HAP-1 (cell line): ENCODE data around the gene FILIP1L.

ENCODE experiments used
- DNase-seq, 2 experiments: peaks; one replicate each; pipeline ENCODE4 v3.0.0-alpha.2; 2016 to 2020; ENCODE audit warnings: low spot score in 2 of 2
- H3K27me3 ChIP-seq: fragments of 250-450 bp; sonication (Bioruptor Pico); 2 replicates; pipeline ENCODE4 v1.5.1; 2020; ENCODE audit warnings: low read depth, mild to moderate bottlenecking, moderate library complexity
- H3K36me3 ChIP-seq: fragments of 250-450 bp; sonication (Bioruptor Pico); replicated peaks from 2 replicates; pipeline ENCODE4 v1.5.1; 2020; ENCODE audit warnings: mild to moderate bottlenecking
- H3K4me1 ChIP-seq: fragments of 250-450 bp; sonication (Bioruptor Pico); 2 replicates; pipeline ENCODE4 v1.5.1; 2020; ENCODE audit warnings: mild to moderate bottlenecking
- H3K4me3 ChIP-seq: fragments of 250-450 bp; sonication (Bioruptor Pico); 2 replicates; pipeline ENCODE4 v1.5.1; 2020; ENCODE audit warnings: mild to moderate bottlenecking, moderate library complexity
- H3K9me3 ChIP-seq: fragments of 250-450 bp; sonication (Bioruptor Pico); 2 replicates; pipeline ENCODE4 v1.5.1; 2020; ENCODE audit warnings: mild to moderate bottlenecking, moderate library complexity
- in situ Hi-C: fragments of 300-500 bp; cut with MboI; formaldehyde crosslinking; loops from 3 replicates; pipeline ENCODE4 v1.14.3; 2020; ENCODE audit warnings: low sequenced_read_pairs, inconsistent platforms, mixed read lengths

FILIP1L gene

GRCh38 chr3:99872923-99873254 lies 241.4 kb downstream of the FILIP1L start:
- H3K36me3 ChIP-seq: no peaks in the 10 kb centered on the region
- in situ Hi-C loops: no loop called here
- no peak overlapping the region for H3K4me3 ChIP-seq

DNA sequence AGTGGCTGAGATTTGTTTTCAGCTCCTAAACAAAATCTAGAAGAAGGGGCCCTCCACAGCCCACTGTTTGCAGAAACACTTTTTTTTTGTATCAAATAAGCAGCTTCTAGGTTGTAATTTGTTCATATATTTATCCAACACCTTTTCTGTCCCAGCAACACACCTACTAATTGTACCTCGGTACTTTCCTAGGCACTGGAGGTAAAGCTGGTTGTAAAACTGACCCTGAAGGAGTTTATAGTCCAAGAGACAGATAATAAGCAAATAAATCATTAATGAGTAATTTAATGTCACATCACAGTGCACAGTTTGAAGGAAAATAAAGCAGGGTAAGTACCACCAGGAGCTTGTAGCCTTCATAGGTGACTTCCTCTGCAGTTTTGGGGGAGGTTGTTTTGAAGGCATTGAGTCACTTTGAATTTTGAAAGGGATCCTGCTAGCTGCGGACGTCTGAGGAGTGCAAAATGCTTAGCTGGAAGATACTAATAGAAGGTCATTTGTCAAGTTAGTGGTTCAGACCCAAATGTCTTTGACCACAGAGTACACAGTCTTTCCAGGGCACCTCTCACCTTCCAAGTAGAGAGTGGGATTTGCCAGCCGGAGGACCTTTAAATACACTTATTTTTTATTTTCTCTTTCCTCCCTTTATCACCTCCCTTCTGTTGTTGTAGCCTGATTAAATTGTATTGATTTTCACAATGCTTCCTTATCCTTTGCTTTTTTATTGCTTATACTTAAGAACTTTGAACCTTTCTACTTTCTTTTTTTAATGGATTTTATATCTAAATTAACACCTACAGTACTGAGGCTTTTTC lies 242.9 kb downstream of the FILIP1L start:
- peaks cover 13% of the 10 kb centered on the region for H3K4me1 ChIP-seq
- in situ Hi-C loops: no loop called here

More at GRCh38 chr3:99872923-99873254, 241.4 kb downstream of the FILIP1L start:
- no peak for DNase-seq
- H3K27me3 ChIP-seq: no peaks in the 10 kb centered on the region
- H3K4me1 ChIP-seq: peaks cover 12% of the 10 kb centered on the region
- no peaks in the 10 kb centered on the region for H3K9me3 ChIP-seq

GRCh38 chr3:99870712-99871111 lies 243.6 kb downstream of the FILIP1L start:
- H3K4me3 ChIP-seq: no peak overlapping the region
- no peaks in the 10 kb centered on the region for H3K9me3 ChIP-seq
- no peak for DNase-seq
- H3K27me3 ChIP-seq: no peaks in the 10 kb centered on the region
- H3K4me1 ChIP-seq: peaks cover 13% of the 10 kb centered on the region
- no peaks in the 10 kb centered on the region for H3K36me3 ChIP-seq
- in situ Hi-C loops: no loop called here

More for the DNA sequence above, 242.9 kb downstream of the FILIP1L start:
- H3K36me3 ChIP-seq: no peaks in the 10 kb centered on the region
- no peaks in the 10 kb centered on the region for H3K27me3 ChIP-seq
- no peak for DNase-seq
- H3K4me3 ChIP-seq: no peak overlapping the region
- H3K9me3 ChIP-seq: no peaks in the 10 kb centered on the region

GRCh38 chr3:99869621-99870020 lies 244.7 kb downstream of the FILIP1L start:
- no peak overlapping the region for H3K4me3 ChIP-seq
- DNase-seq: no peak
- peaks cover 9% of the 10 kb centered on the region for H3K4me1 ChIP-seq
- in situ Hi-C loops: no loop called here
- no peaks in the 10 kb centered on the region for H3K9me3 ChIP-seq
- H3K27me3 ChIP-seq: no peaks in the 10 kb centered on the region
- no peaks in the 10 kb centered on the region for H3K36me3 ChIP-seq

DNA sequence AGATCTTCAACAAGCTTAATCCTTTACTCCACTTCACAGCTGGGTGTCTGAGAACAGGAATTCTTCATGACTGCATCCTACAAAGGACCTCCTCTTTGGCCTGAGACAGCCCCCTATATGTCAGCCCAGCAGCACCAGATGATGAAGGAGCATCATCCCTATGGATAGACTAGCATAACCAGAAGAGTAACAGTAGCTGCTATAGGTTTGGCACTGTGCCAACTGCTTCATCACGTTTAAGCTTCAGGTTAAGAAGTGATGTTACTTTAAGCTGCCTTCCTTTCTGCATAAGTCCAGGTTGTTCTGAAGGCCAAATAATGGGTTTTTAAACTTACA lies 246.0 kb downstream of the FILIP1L start:
- peaks cover 9% of the 10 kb centered on the region for H3K4me1 ChIP-seq
- H3K4me3 ChIP-seq: no peak overlapping the region
- peak in 1 of 2 experiments; percentile 21 for DNase-seq
- H3K27me3 ChIP-seq: no peaks in the 10 kb centered on the region
- no peaks in the 10 kb centered on the region for H3K36me3 ChIP-seq
- in situ Hi-C loops: no loop called here
- H3K9me3 ChIP-seq: no peaks in the 10 kb centered on the region

- in situ Hi-C loops: no loop called here
- no peaks in the 10 kb centered on the region for H3K9me3 ChIP-seq
- DNase-seq: peak in 1 of 2 experiments; percentile 72
- H3K4me3 ChIP-seq: no peak overlapping the region
- peaks cover 9% of the 10 kb centered on the region for H3K4me1 ChIP-seq
- no peaks in the 10 kb centered on the region for H3K36me3 ChIP-seq
- no peaks in the 10 kb centered on the region for H3K27me3 ChIP-seq
These were observed 246.5 kb downstream of the FILIP1L start for GRCh38 chr3:99867594-99868310.

DNA sequence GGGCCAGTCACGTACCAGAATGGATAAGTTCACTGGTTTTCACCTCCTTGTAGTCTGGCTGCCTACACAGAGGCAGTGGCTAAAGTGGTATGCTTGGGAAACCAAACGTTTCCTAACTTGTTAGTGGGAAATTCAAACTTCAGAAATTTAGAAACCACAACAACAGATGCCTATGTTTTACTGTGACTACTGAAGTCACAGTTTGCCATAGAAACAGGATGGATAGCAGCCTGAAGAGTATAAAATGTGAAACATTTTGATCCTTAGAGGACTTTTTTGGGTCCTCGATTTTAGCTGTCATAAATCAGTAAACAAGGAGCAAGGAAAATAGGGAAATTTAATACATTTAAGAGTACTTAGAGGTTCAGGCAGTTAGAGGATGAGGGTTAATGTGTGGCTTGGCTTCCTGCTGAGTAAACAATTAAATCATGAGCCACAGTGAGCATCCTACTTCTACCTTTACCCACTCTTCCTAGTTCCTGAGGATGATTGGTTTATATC lies 248.0 kb downstream of the FILIP1L start:
- Histone ChIP-seq H3K9me3 (no peaks in the 10 kb centered on the region), H3K36me3 (no peaks in the 10 kb centered on the region), H3K4me3 (no peak overlapping the region), H3K4me1 (peaks cover 9% of the 10 kb centered on the region), H3K27me3 (no peaks in the 10 kb centered on the region)
- in situ Hi-C loops: no loop called here
- no peak for DNase-seq

- peaks cover 9% of the 10 kb centered on the region for H3K4me1 ChIP-seq
- no peaks in the 10 kb centered on the region for H3K27me3 ChIP-seq
- H3K36me3 ChIP-seq: no peaks in the 10 kb centered on the region
- in situ Hi-C loops: no loop called here
- H3K9me3 ChIP-seq: no peaks in the 10 kb centered on the region
- no peak for DNase-seq
- H3K4me3 ChIP-seq: no peak overlapping the region
These were observed 249.0 kb downstream of the FILIP1L start for GRCh38 chr3:99865321-99865720.

DNA sequence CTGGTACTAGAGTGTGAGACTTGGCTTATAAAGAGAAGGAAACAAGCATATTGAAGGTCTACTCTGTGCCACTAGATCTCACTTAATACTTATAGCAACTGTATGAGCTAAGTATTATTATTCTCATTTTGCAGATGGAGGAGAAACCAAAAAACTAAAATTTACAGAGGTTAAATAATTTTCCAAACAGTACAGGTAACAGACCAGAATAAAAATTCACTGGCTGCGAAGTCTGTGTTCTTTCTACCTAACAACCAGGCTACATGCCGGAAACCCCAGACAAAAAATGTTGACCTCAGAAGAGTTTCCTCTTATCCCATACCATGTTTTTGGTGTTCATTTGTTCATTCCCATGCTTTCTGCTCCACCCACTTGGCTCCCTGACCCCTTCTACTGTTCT lies 250.0 kb downstream of the FILIP1L start:
- H3K9me3 ChIP-seq: no peaks in the 10 kb centered on the region
- no peak for DNase-seq
- no peaks in the 10 kb centered on the region for H3K27me3 ChIP-seq
- no peak overlapping the region for H3K4me3 ChIP-seq
- H3K4me1 ChIP-seq: peaks cover 9% of the 10 kb centered on the region
- in situ Hi-C loops: no loop called here
- H3K36me3 ChIP-seq: no peaks in the 10 kb centered on the region

DNA sequence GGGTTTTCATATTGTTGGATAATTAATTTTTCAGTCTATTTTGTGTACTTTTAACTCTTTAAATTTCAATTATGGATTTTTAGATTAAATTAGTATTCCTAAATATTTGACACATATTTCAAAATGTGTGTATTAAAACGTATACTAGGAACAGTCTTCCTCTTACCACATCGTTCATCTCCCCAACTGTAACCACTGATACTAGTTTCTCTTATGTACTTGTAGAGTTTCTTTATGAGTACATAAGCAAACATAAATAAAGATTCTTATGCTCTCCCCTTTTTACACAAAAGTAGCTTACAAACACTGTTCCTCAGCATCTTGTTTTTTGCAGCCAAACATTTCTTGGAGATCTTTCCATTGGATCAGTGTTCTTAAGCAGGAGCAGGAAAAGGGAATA lies 250.7 kb downstream of the FILIP1L start:
- no peak for DNase-seq
- H3K9me3 ChIP-seq: no peaks in the 10 kb centered on the region
- no peak overlapping the region for H3K4me3 ChIP-seq
- peaks cover 9% of the 10 kb centered on the region for H3K4me1 ChIP-seq
- no peaks in the 10 kb centered on the region for H3K36me3 ChIP-seq
- in situ Hi-C loops: no loop called here
- no peaks in the 10 kb centered on the region for H3K27me3 ChIP-seq

GRCh38 chr3:99863002-99863401 lies 251.3 kb downstream of the FILIP1L start:
- peaks cover 8% of the 10 kb centered on the region for H3K4me1 ChIP-seq
- H3K36me3 ChIP-seq: no peaks in the 10 kb centered on the region
- no peak overlapping the region for H3K4me3 ChIP-seq
- in situ Hi-C loops: no loop called here
- no peak for DNase-seq
- H3K9me3 ChIP-seq: no peaks in the 10 kb centered on the region
- H3K27me3 ChIP-seq: no peaks in the 10 kb centered on the region

DNA sequence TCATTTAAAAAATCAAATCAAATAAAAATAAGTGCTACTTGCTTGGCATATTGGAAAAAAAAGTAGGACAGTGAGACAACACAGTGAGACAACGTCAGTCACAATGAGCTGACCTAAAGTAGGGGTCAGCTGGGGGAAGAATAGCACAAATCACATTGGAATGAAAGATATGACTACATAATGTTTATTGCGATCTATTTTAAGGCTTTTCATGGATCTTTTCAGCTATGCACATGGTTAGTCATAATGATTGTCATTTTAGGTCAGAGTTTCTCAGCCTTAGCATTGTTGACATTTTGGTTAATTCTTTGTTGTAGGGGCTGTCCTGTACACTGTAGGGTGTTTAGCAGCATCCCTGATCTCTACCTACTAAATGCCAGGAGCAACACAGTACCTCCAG lies 252.1 kb downstream of the FILIP1L start:
- no peaks in the 10 kb centered on the region for H3K27me3 ChIP-seq
- DNase-seq: no peak
- no peaks in the 10 kb centered on the region for H3K9me3 ChIP-seq
- no peak overlapping the region for H3K4me3 ChIP-seq
- H3K36me3 ChIP-seq: no peaks in the 10 kb centered on the region
- in situ Hi-C loops: no loop called here
- peaks cover under 1% of the 10 kb centered on the region; the same call in 1 of the 2 replicates for H3K4me1 ChIP-seq

- H3K9me3 ChIP-seq: no peaks in the 10 kb centered on the region
- peaks cover 3% of the 10 kb centered on the region for H3K4me1 ChIP-seq
- in situ Hi-C loops: no loop called here
- no peak overlapping the region for H3K4me3 ChIP-seq
- H3K27me3 ChIP-seq: no peaks in the 10 kb centered on the region
- no peaks in the 10 kb centered on the region for H3K36me3 ChIP-seq
- DNase-seq: no peak
These were observed 253.1 kb downstream of the FILIP1L start for GRCh38 chr3:99861216-99861615.

GRCh38 chr3:99859825-99860224 lies 254.5 kb downstream of the FILIP1L start:
- H3K27me3 ChIP-seq: no peaks in the 10 kb centered on the region
- no peaks in the 10 kb centered on the region for H3K36me3 ChIP-seq
- peaks cover 7% of the 10 kb centered on the region for H3K4me1 ChIP-seq
- no peaks in the 10 kb centered on the region for H3K9me3 ChIP-seq
- in situ Hi-C loops: no loop called here
- H3K4me3 ChIP-seq: no peak overlapping the region
- no peak for DNase-seq
